ENCODE data around the gene LBP.
A peak's percentile ranks its signal among the peaks of the same experiment; 100 is the strongest.

LBP gene

DNA sequence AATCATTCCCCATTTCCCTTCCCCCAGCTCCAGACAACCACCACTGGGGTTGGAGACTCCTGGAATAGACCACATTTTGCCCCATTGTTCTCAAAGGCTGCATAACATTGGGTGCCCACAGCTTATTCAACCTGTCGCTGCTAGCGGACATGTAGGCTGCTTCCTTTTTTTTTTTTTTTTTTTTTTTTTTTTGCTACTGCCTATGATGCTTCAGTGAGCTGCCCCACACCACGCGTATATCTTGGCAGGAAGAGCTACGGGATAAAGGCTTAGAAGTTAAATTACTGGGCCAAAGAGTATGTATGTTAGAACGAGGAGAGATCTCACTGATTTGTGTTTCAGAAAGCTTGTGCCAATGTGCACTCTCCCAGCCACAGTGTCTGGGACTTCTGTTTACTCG, 7.0 kb downstream of the LBP start:
- TF ChIP-seq, protein P1, sequence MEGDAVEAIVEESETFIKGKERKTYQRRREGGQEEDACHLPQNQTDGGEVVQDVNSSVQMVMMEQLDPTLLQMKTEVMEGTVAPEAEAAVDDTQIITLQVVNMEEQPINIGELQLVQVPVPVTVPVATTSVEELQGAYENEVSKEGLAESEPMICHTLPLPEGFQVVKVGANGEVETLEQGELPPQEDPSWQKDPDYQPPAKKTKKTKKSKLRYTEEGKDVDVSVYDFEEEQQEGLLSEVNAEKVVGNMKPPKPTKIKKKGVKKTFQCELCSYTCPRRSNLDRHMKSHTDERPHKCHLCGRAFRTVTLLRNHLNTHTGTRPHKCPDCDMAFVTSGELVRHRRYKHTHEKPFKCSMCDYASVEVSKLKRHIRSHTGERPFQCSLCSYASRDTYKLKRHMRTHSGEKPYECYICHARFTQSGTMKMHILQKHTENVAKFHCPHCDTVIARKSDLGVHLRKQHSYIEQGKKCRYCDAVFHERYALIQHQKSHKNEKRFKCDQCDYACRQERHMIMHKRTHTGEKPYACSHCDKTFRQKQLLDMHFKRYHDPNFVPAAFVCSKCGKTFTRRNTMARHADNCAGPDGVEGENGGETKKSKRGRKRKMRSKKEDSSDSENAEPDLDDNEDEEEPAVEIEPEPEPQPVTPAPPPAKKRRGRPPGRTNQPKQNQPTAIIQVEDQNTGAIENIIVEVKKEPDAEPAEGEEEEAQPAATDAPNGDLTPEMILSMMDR (IDR thresholded peaks at IDR 0.05; ENCODE audit: low read depth, low read length, missing control alignments) = no peak

DNA sequence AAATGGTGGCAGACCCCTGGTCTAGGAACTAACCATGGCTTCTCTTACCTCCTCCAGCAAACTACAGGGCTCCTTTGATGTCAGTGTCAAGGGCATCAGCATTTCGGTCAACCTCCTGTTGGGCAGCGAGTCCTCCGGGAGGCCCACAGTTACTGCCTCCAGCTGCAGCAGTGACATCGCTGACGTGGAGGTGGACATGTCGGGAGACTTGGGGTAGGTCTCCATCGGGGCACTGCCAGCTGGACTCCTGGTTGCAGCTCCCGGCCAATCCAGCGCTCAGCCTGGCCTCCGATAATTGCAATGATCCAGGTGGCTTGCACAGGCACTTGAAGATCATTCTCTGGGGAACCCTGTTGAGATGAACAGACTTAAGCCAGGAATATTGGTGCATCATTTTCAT, 7.9 kb downstream of the LBP start:
- Histone ChIP-seq H3K27me3 (replicated peaks) (no peaks in the 10 kb centered on the region), H3K4me3 (ENCODE audit: low read depth, low read length) (no peak overlapping the region), H3K27ac (no peak overlapping the region), H3K36me3 (replicated peaks) (no peaks in the 10 kb centered on the region)
- TF ChIP-seq, protein P1 (IDR thresholded peaks at IDR 0.05; ENCODE audit: low read depth, low read length, missing control alignments) = no peak
- in situ Hi-C loops (cut with HindIII; ENCODE audit: low pct_ligation_motif_present, low sequenced_read_pairs) = no loop called here
- DNase-seq = no peak

More for the DNA sequence above, 7.0 kb downstream of the LBP start:
- Histone ChIP-seq H3K27ac (no peak overlapping the region), H3K27me3 (replicated peaks) (no peaks in the 10 kb centered on the region), H3K4me3 (ENCODE audit: low read depth, low read length) (no peak overlapping the region), H3K36me3 (replicated peaks) (no peaks in the 10 kb centered on the region)
- no peak for DNase-seq
- in situ Hi-C loops (cut with HindIII; ENCODE audit: low pct_ligation_motif_present, low sequenced_read_pairs) = no loop called here

DNA sequence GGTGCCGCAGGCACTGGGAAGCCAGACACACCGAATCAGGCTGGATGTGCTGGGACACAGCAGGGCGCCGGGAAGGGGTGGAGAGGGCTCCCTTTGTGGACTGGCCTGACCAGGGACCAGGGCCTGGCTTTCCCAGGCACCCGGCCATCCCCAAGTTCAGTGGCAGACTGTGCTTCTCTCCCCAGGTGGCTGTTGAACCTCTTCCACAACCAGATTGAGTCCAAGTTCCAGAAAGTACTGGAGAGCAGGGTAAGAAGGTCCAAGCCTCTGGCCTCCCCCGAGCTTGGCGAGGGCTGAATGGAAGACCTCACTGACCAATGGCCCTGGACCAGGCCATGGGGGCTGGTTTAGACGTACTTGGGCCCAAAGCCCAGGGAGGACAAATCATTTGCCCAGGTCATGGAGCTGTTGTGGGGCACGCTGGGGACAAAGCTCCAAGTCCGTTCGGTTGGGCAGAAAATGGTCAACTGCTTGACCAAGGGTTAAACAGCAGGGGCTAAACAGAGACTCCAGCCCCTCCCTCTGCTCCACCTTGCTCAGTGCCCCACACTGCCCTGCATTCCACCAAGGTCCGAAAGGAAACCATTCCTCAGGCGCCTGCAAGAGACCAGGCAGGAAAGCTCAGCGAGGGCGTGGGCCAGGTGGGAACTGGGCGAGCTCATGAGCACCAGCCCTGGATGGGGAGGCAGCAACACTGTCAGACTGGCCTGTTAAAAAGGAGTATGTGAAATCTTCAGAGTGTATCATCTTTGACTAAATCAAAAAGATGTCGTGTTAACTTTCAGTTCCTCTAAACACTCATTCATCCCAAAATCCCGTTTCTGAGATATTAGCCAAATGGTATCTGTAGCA, 9.1 kb downstream of the LBP start:
- Histone ChIP-seq H3K27ac (no peak overlapping the region), H3K4me3 (ENCODE audit: low read depth, low read length) (no peak overlapping the region), H3K36me3 (replicated peaks) (no peaks in the 10 kb centered on the region), H3K27me3 (replicated peaks) (no peaks in the 10 kb centered on the region)
- in situ Hi-C loops (cut with HindIII; ENCODE audit: low pct_ligation_motif_present, low sequenced_read_pairs) = no loop called here
- no peak for DNase-seq
- TF ChIP-seq, protein P1 (IDR thresholded peaks at IDR 0.05; ENCODE audit: low read depth, low read length, missing control alignments) = no peak

DNA sequence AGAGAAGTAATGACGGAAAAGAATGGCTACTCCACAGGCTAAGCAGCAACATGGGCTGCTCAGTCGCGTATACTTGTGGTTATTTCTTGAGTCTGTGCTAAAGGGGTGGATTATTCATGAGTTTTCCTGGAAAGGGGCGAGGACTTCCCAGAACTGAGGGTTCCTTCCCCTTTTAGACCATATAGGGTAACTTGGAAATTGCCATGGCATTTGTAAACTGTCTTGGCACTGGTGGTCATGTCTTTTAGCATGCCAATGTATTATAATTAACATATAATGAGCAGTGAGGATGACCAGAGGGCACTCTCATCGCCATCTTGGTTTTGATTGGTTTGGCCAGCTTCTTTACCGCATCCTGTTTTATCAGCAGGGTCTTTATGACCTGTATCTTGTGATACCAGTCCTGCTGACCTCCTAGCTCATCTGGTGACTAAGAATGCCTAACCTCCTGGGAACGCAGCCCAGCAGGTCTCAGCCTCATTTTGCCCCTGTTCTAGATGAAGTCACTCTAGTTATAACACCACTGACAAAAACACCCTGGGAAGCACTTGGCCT, 11.4 kb downstream of the LBP start:
- peak; percentile 11 for DNase-seq
- no peaks in the 10 kb centered on the region for H3K36me3 ChIP-seq (replicated peaks)
- in situ Hi-C loops (cut with HindIII; ENCODE audit: low pct_ligation_motif_present, low sequenced_read_pairs) = no loop called here
- TF ChIP-seq, protein P1 (IDR thresholded peaks at IDR 0.05; ENCODE audit: low read depth, low read length, missing control alignments) = no peak
- H3K27me3 ChIP-seq (replicated peaks) = no peaks in the 10 kb centered on the region
- no peak overlapping the region for H3K4me3 ChIP-seq (ENCODE audit: low read depth, low read length)
- H3K27ac ChIP-seq = no peak overlapping the region

DNA sequence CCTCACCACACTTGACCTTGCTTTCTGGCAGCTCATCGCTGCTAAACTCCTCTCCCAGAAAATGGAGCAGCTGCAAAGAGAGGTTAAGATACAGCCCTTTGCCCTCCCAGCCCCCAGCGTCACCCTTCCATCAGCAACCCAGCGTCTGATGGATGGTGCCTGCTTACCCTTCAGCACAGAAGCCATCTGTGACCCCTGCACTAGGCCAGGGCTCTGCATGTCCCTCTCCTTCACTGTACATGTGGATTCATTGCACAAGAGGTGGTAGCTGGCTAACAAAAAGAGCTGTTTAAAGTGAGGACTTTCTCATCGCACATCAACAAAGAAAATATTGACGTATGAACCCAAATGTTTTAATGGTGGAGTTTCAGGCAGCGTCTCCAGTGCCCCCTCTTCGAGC, 12.3 kb downstream of the LBP start:
- Histone ChIP-seq H3K4me3 (ENCODE audit: low read depth, low read length) (no peak overlapping the region), H3K36me3 (replicated peaks) (no peaks in the 10 kb centered on the region), H3K27me3 (replicated peaks) (no peaks in the 10 kb centered on the region), H3K27ac (no peak overlapping the region)
- in situ Hi-C loops (cut with HindIII; ENCODE audit: low pct_ligation_motif_present, low sequenced_read_pairs) = no loop called here
- DNase-seq = no peak
- TF ChIP-seq, protein P1 (IDR thresholded peaks at IDR 0.05; ENCODE audit: low read depth, low read length, missing control alignments) = no peak
